Memory B cell (primary cell): ENCODE measurements around the gene FOXK2.

Experiments used
- ATAC-seq: fragments of 150-1000 bp; cut with Tn5 transposase; 2 replicates; pipeline ENCODE4 v1.10.0; 2021; ENCODE audit warnings: low read depth, mild to moderate bottlenecking, moderate library complexity
- DNase-seq, 2 donors: peaks; one replicate each; pipeline ENCODE4 v3.0.0; 2022; ENCODE audit warnings: low spot score in 2 of 2
- H3K27ac Mint-ChIP-seq: one replicate; pipeline ENCODE4 v1.8.0; 2022; ENCODE audit warnings: mild to moderate bottlenecking, moderate library complexity, mixed read lengths
- H3K27me3 Mint-ChIP-seq: one replicate; pipeline ENCODE4 v1.8.0; 2022; ENCODE audit warnings: mixed read lengths
- H3K36me3 Mint-ChIP-seq: one replicate; pipeline ENCODE4 v1.8.0; 2022; ENCODE audit warnings: mild to moderate bottlenecking, mixed read lengths
- H3K4me1 Mint-ChIP-seq: one replicate; pipeline ENCODE4 v1.8.0; 2022; ENCODE audit warnings: mixed read lengths
- H3K4me3 Mint-ChIP-seq: one replicate; pipeline ENCODE4 v1.8.0; 2022; ENCODE audit warnings: mild to moderate bottlenecking, moderate library complexity, mixed read lengths
- H3K9me3 Mint-ChIP-seq: one replicate; pipeline ENCODE4 v1.8.0; 2022; ENCODE audit warnings: mixed read lengths

The FOXK2 gene

GRCh38 chr17:82490512-82491195 lies 28.9 kb upstream of the FOXK2 start:
- Mint-ChIP-seq H3K4me1 (peaks cover 18% of the 10 kb centered on the region), H3K9me3 (no peaks in the 10 kb centered on the region), H3K36me3 (peaks cover 10% of the 10 kb centered on the region), H3K27me3 (no peaks in the 10 kb centered on the region), H3K4me3 (no peak overlapping the region), H3K27ac (no peak overlapping the region)
- DNase-seq (no peak), ATAC-seq (no peak)

GRCh38 chr17:82491196-82491530 lies 28.4 kb upstream of the FOXK2 start:
- Mint-ChIP-seq H3K36me3 (peaks cover 7% of the 10 kb centered on the region), H3K27me3 (no peaks in the 10 kb centered on the region), H3K4me3 (no peak overlapping the region), H3K4me1 (peaks cover 18% of the 10 kb centered on the region), H3K27ac (no peak overlapping the region), H3K9me3 (no peaks in the 10 kb centered on the region)
- ATAC-seq = no peak
- no peak for DNase-seq

- no peak for DNase-seq
- Mint-ChIP-seq H3K36me3 (peaks cover 6% of the 10 kb centered on the region), H3K4me1 (peaks cover 17% of the 10 kb centered on the region), H3K4me3 (no peak overlapping the region), H3K9me3 (no peaks in the 10 kb centered on the region), H3K27me3 (no peaks in the 10 kb centered on the region), H3K27ac (no peak overlapping the region)
- no peak for ATAC-seq
These were observed 28.0 kb upstream of the FOXK2 start for GRCh38 chr17:82491533-82491932.

GRCh38 chr17:82492643-82493225 lies 26.8 kb upstream of the FOXK2 start:
- Mint-ChIP-seq H3K27ac (no peak overlapping the region), H3K4me1 (peaks cover 22% of the 10 kb centered on the region), H3K27me3 (no peaks in the 10 kb centered on the region), H3K4me3 (no peak overlapping the region), H3K9me3 (no peaks in the 10 kb centered on the region), H3K36me3 (peaks cover 5% of the 10 kb centered on the region)
- ATAC-seq = no peak
- DNase-seq = no peak

- Mint-ChIP-seq H3K4me1 (peaks cover 27% of the 10 kb centered on the region), H3K36me3 (peaks cover 5% of the 10 kb centered on the region), H3K27ac (peak overlapping the region; percentile 97), H3K9me3 (no peaks in the 10 kb centered on the region), H3K4me3 (no peak overlapping the region), H3K27me3 (no peaks in the 10 kb centered on the region)
- ATAC-seq (no peak), DNase-seq (no peak)
These were observed 26.2 kb upstream of the FOXK2 start for GRCh38 chr17:82493226-82493781.

GRCh38 chr17:82494236-82495055 lies 25.1 kb upstream of the FOXK2 start:
- Mint-ChIP-seq H3K27me3 (no peaks in the 10 kb centered on the region), H3K4me1 (peaks cover 30% of the 10 kb centered on the region), H3K27ac (peak overlapping the region; percentile 97), H3K36me3 (no peaks in the 10 kb centered on the region), H3K4me3 (peak overlapping the region; percentile 51), H3K9me3 (no peaks in the 10 kb centered on the region)
- ATAC-seq (peak; percentile 73), DNase-seq (peak; percentile 90 to 96)

GRCh38 chr17:82495844-82496528 lies 23.5 kb upstream of the FOXK2 start:
- no peaks in the 10 kb centered on the region for H3K9me3 Mint-ChIP-seq
- DNase-seq (no peak), ATAC-seq (no peak)
- no peaks in the 10 kb centered on the region for H3K27me3 Mint-ChIP-seq
- H3K27ac Mint-ChIP-seq = peak overlapping the region; percentile 75
- H3K36me3 Mint-ChIP-seq = no peaks in the 10 kb centered on the region
- peak overlapping the region; percentile 86 for H3K4me3 Mint-ChIP-seq
- H3K4me1 Mint-ChIP-seq = peaks cover 26% of the 10 kb centered on the region

GRCh38 chr17:82496529-82497434 lies 22.8 kb upstream of the FOXK2 start:
- H3K27me3 Mint-ChIP-seq = no peaks in the 10 kb centered on the region
- H3K36me3 Mint-ChIP-seq = no peaks in the 10 kb centered on the region
- H3K4me3 Mint-ChIP-seq = peak overlapping the region; percentile 86
- ATAC-seq (peak; percentile 74), DNase-seq (peak; percentile 81 to 84)
- peak overlapping the region; percentile 75 for H3K27ac Mint-ChIP-seq
- peaks cover 26% of the 10 kb centered on the region for H3K4me1 Mint-ChIP-seq
- no peaks in the 10 kb centered on the region for H3K9me3 Mint-ChIP-seq

GRCh38 chr17:82497483-82498405 lies 21.8 kb upstream of the FOXK2 start:
- DNase-seq (peak; percentile 14 to 51), ATAC-seq (peak; percentile 28)
- H3K4me3 Mint-ChIP-seq = peak overlapping the region; percentile 86
- no peaks in the 10 kb centered on the region for H3K27me3 Mint-ChIP-seq
- H3K36me3 Mint-ChIP-seq = no peaks in the 10 kb centered on the region
- no peaks in the 10 kb centered on the region for H3K9me3 Mint-ChIP-seq
- H3K27ac Mint-ChIP-seq = peak overlapping the region; percentile 75
- peaks cover 26% of the 10 kb centered on the region for H3K4me1 Mint-ChIP-seq

GRCh38 chr17:82502207-82502606 lies 17.3 kb upstream of the FOXK2 start:
- no peaks in the 10 kb centered on the region for H3K9me3 Mint-ChIP-seq
- ATAC-seq (no peak), DNase-seq (no peak)
- no peaks in the 10 kb centered on the region for H3K36me3 Mint-ChIP-seq
- peaks cover 17% of the 10 kb centered on the region for H3K4me1 Mint-ChIP-seq
- H3K27ac Mint-ChIP-seq = no peak overlapping the region
- H3K27me3 Mint-ChIP-seq = no peaks in the 10 kb centered on the region
- H3K4me3 Mint-ChIP-seq = no peak overlapping the region

GRCh38 chr17:82503094-82503727 lies 16.3 kb upstream of the FOXK2 start:
- peaks cover 15% of the 10 kb centered on the region for H3K4me1 Mint-ChIP-seq
- no peak for ATAC-seq
- DNase-seq = no peak
- no peaks in the 10 kb centered on the region for H3K36me3 Mint-ChIP-seq
- H3K4me3 Mint-ChIP-seq = no peak overlapping the region
- H3K27me3 Mint-ChIP-seq = no peaks in the 10 kb centered on the region
- no peak overlapping the region for H3K27ac Mint-ChIP-seq
- no peaks in the 10 kb centered on the region for H3K9me3 Mint-ChIP-seq

GRCh38 chr17:82503728-82504308 lies 15.7 kb upstream of the FOXK2 start:
- H3K27ac Mint-ChIP-seq = no peak overlapping the region

More at GRCh38 chr17:82503728-82504308, 15.7 kb upstream of the FOXK2 start:
- Mint-ChIP-seq H3K36me3 (no peaks in the 10 kb centered on the region), H3K4me1 (peaks cover 14% of the 10 kb centered on the region), H3K4me3 (no peak overlapping the region), H3K27me3 (no peaks in the 10 kb centered on the region), H3K9me3 (no peaks in the 10 kb centered on the region)
- DNase-seq = no peak
- no peak for ATAC-seq
